Hematopoietic multipotent progenitor cell treated with erythropoietin and hydrocortisone succinate and interleukin-3 and kit ligand, for 4 days (in vitro differentiated cells): ENCODE data around the gene SAMD4A.

ENCODE experiments used
- DNase-seq: peaks from one replicate; pipeline ENCODE4 v3.0.0-alpha.2; 2015

SAMD4A gene

GRCh38 chr14:54709444-54709843 lies 142.5 kb downstream of the SAMD4A start:
- no peak for DNase-seq

- DNase-seq, result no peak
These were observed 142.9 kb downstream of the SAMD4A start for GRCh38 chr14:54709867-54710266.

- DNase-seq, result no peak
These were observed 144.4 kb downstream of the SAMD4A start for GRCh38 chr14:54711312-54711711.

- peak; percentile 51 for DNase-seq
These were observed 145.0 kb downstream of the SAMD4A start for GRCh38 chr14:54711812-54712464.

- DNase-seq, result no peak
These were observed 145.7 kb downstream of the SAMD4A start for GRCh38 chr14:54712465-54713200.

GRCh38 chr14:54713379-54713778 lies 146.5 kb downstream of the SAMD4A start:
- no peak for DNase-seq

GRCh38 chr14:54715239-54715638 lies 148.3 kb downstream of the SAMD4A start:
- DNase-seq, result peak; percentile 12

- no peak for DNase-seq
These were observed 148.9 kb downstream of the SAMD4A start for GRCh38 chr14:54715811-54716210.

GRCh38 chr14:54716862-54717261 lies 149.9 kb downstream of the SAMD4A start:
- no peak for DNase-seq

GRCh38 chr14:54718046-54718445 lies 151.1 kb downstream of the SAMD4A start:
- DNase-seq, result no peak

- DNase-seq, result no peak
These were observed 152.5 kb downstream of the SAMD4A start for GRCh38 chr14:54719406-54719805.

GRCh38 chr14:54722791-54723432 lies 156.0 kb downstream of the SAMD4A start:
- DNase-seq, result peak; percentile 67

- DNase-seq, result no peak
These were observed 157.2 kb downstream of the SAMD4A start for GRCh38 chr14:54724123-54724522.

GRCh38 chr14:54724676-54725325 lies 157.9 kb downstream of the SAMD4A start:
- DNase-seq, result no peak

- DNase-seq, result no peak
These were observed 159.1 kb downstream of the SAMD4A start for GRCh38 chr14:54725998-54726397.

GRCh38 chr14:54727929-54728328 lies 161.0 kb downstream of the SAMD4A start:
- DNase-seq, result no peak

- DNase-seq, result no peak
These were observed 162.0 kb downstream of the SAMD4A start for GRCh38 chr14:54728700-54729527.

GRCh38 chr14:54730156-54730961 lies 163.4 kb downstream of the SAMD4A start:
- DNase-seq, result peak; percentile 74

GRCh38 chr14:54734966-54735365 lies 168.0 kb downstream of the SAMD4A start:
- DNase-seq, result no peak

GRCh38 chr14:54735424-54735823 lies 168.5 kb downstream of the SAMD4A start:
- no peak for DNase-seq

GRCh38 chr14:54737132-54737711 lies 170.3 kb downstream of the SAMD4A start:
- DNase-seq, result peak; percentile 37
